ENCODE results near the gene STX5. TPM values are rescaled to one million over a fixed set of nuclear protein-coding genes. Genes with fewer than 3 reads are reported as not detected.

Gene STX5
- 39.6 TPM for total RNA-seq
- polyA plus RNA-seq (ENCODE audit: insufficient read depth, low read depth, low replicate concordance) = 44.6 TPM
- long read RNA-seq, donor 1, transcript STX5-201 (11 exons, 1,794 nt) = major isoform, 8 of 11 reads
- long read RNA-seq, donor 1, partial matches to known transcripts = 0 of 11 reads
- long read RNA-seq, donor 1, other reads (novel, unspliced or antisense) = 0 of 11 reads
- long read RNA-seq, donor 2, transcript STX5-201 (11 exons, 1,794 nt) = major isoform, 17 of 17 reads
- long read RNA-seq, donor 2, partial matches to known transcripts = 0 of 17 reads
- long read RNA-seq, donor 2, other reads (novel, unspliced or antisense) = 0 of 17 reads
- long read RNA-seq, donor 3, transcript STX5-201 (11 exons, 1,794 nt) = major isoform, 21 of 21 reads
- long read RNA-seq, donor 3, partial matches to known transcripts = 0 of 21 reads
- long read RNA-seq, donor 3, other reads (novel, unspliced or antisense) = 0 of 21 reads
- long read RNA-seq, donor 4, transcript STX5-201 (11 exons, 1,794 nt) = major isoform, 11 of 11 reads
- long read RNA-seq, donor 4, partial matches to known transcripts = 0 of 11 reads
- long read RNA-seq, donor 4, other reads (novel, unspliced or antisense) = 0 of 11 reads
- long read RNA-seq, donor 5, partial matches to known transcripts = 0 of 1 reads
- long read RNA-seq, donor 5, other reads (novel, unspliced or antisense) = 0 of 1 reads
- long read RNA-seq, donor 6, transcript STX5-201 (11 exons, 1,794 nt) = major isoform, 12 of 12 reads
- long read RNA-seq, donor 6, partial matches to known transcripts = 0 of 12 reads
- long read RNA-seq, donor 6, other reads (novel, unspliced or antisense) = 0 of 12 reads
- long read RNA-seq, donor 7, transcript STX5-201 (11 exons, 1,794 nt) = major isoform, 15 of 32 reads
- long read RNA-seq, donor 7, partial matches to known transcripts = 10 of 32 reads
- long read RNA-seq, donor 7, other reads (novel, unspliced or antisense) = 6 of 32 reads
- long read RNA-seq, donor 8, transcript STX5-201 (11 exons, 1,794 nt) = major isoform, 6 of 6 reads
- long read RNA-seq, donor 8, partial matches to known transcripts = 0 of 6 reads
- long read RNA-seq, donor 8, other reads (novel, unspliced or antisense) = 0 of 6 reads
- long read RNA-seq, donor 9, transcript STX5-201 (11 exons, 1,794 nt) = major isoform, 8 of 9 reads
- long read RNA-seq, donor 9, partial matches to known transcripts = 0 of 9 reads
- long read RNA-seq, donor 9, other reads (novel, unspliced or antisense) = 0 of 9 reads
- long read RNA-seq, donor 10, transcript STX5-201 (11 exons, 1,794 nt) = major isoform, 12 of 12 reads
- long read RNA-seq, donor 10, partial matches to known transcripts = 0 of 12 reads
- long read RNA-seq, donor 10, other reads (novel, unspliced or antisense) = 0 of 12 reads

GRCh38 chr11:62831520-62832335 is at the start of gene STX5:
STX5 (minus strand) TSS chr11:62832051; CDS start chr11:62831243, 808 bp downstream.
- no peak for TF ChIP-seq CTCF (IDR thresholded peaks at IDR 0.05; ENCODE audit: borderline replicate concordance, extremely low read depth, insufficient read depth)
- peak; percentile 84 for FAIRE-seq

GRCh38 chr11:62880803-62881578 is 49.1 kb upstream of the STX5 start, which contains the start of gene SLC3A2:
SLC3A2 (plus strand) TSS chr11:62880896; CDS start chr11:62881024, 128 bp downstream.
- DNase-seq = peak; percentile 90 to 97 (median 96)
- FAIRE-seq = no peak
- no peaks in the 10 kb centered on the region for H3K9me3 ChIP-seq (ENCODE audit: control insufficient read depth in 2 of 3, insufficient read depth in 1 of 3, low read length in 3 of 3)
- peaks cover 5 to 35% (median 30%) of the 10 kb centered on the region in 3 donors for H3K4me1 ChIP-seq (ENCODE audit: control insufficient read depth in 2 of 3, insufficient read depth in 2 of 3, low read depth in 1 of 3, low read length in 3 of 3)
- peaks cover 18 to 40% (median 29%) of the 10 kb centered on the region in 3 donors for H3K36me3 ChIP-seq (ENCODE audit: control insufficient read depth in 2 of 3, insufficient read depth in 3 of 3, low read length in 3 of 3)
- H3K4me3 ChIP-seq (ENCODE audit: low read length in 3 of 3) = peak within 1 kb of the TSS; percentile 98 to 100 (median 99)
- no peaks in the 10 kb centered on the region for H3K27me3 ChIP-seq (ENCODE audit: control insufficient read depth, insufficient read depth, low read length)
- peak within 1 kb of the TSS; percentile 98 to 100 (median 99) for H3K9ac ChIP-seq (ENCODE audit: low read length in 3 of 3)
- H3K27ac ChIP-seq (ENCODE audit: low read depth in 2 of 2, low read length in 2 of 2) = peak within 1 kb of the TSS; percentile 97 to 100
- TF ChIP-seq CTCF (IDR thresholded peaks at IDR 0.05; ENCODE audit: borderline replicate concordance, extremely low read depth, insufficient read depth) = peak; percentile 66
- intact Hi-C loops (cut with DNase I) = no loop called here

More at GRCh38 chr11:62831520-62832335, at the start of gene STX5:
- Histone ChIP-seq H3K27me3 (ENCODE audit: control insufficient read depth, insufficient read depth, low read length) (no peaks in the 10 kb centered on the region), H3K9me3 (ENCODE audit: control insufficient read depth in 2 of 3, insufficient read depth in 1 of 3, low read length in 3 of 3) (no peaks in the 10 kb centered on the region), H3K4me3 (ENCODE audit: low read length in 3 of 3) (peak within 1 kb of the TSS; percentile 79 to 95 (median 89)), H3K27ac (ENCODE audit: low read depth in 2 of 2, low read length in 2 of 2) (peak within 1 kb of the TSS; percentile 98 to 99), H3K4me1 (ENCODE audit: control insufficient read depth in 2 of 3, insufficient read depth in 2 of 3, low read depth in 1 of 3, low read length in 3 of 3) (peaks cover 3 to 16% (median 6%) of the 10 kb centered on the region in 3 donors), H3K36me3 (ENCODE audit: control insufficient read depth in 2 of 3, insufficient read depth in 3 of 3, low read length in 3 of 3) (peaks cover 4 to 32% (median 15%) of the 10 kb centered on the region in 3 donors), H3K9ac (ENCODE audit: low read length in 3 of 3) (peak within 1 kb of the TSS; percentile 62 to 99 (median 94))
- DNase-seq = peak; percentile 99 to 100 (median 100)
- intact Hi-C loops (cut with DNase I) = no loop called here

All from kidney (tissue), 22 donors.